GM08714 (cell line): ENCODE data around the gene VPS33B.

Experiments
- H3K4me3 ChIP-seq: fragments of 200-500 bp; sonication (Bioruptor generic); 2 replicates; pipeline ENCODE4 v1.5.1; 2014; ENCODE audit warnings: mild to moderate bottlenecking, low read length, inconsistent platforms
- ZNF274 ChIP-seq: IDR thresholded peaks from 2 replicates; pipeline ENCODE4 v1.6.1; 2012; ENCODE audit warnings: mild to moderate bottlenecking, low read depth, low read length

VPS33B gene

DNA sequence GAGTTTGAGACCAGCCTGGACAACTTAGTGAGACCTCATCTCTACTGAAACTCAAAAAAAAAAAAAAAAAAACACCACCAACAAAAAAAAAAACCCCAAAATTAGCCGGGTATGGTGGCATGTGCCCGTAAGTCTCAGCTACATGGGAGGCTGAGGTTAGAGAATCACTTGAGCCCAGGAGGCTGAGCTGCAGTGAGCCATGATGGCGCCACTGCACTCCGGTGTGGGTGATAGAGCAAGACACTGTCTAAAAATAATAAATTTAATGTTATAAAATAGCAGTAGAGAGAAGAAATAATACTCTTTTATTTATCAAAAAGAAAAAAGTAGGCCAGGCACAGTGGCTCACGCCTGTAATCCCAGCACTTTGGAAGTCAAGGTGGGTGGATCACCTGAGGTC lies 50.3 kb downstream of the VPS33B start:
- no peak overlapping the region for H3K4me3 ChIP-seq
- TF ChIP-seq ZNF274: no peak

- TF ChIP-seq ZNF274: no peak
These were observed 52.1 kb downstream of the VPS33B start for GRCh38 chr15:90970274-90970673.

DNA sequence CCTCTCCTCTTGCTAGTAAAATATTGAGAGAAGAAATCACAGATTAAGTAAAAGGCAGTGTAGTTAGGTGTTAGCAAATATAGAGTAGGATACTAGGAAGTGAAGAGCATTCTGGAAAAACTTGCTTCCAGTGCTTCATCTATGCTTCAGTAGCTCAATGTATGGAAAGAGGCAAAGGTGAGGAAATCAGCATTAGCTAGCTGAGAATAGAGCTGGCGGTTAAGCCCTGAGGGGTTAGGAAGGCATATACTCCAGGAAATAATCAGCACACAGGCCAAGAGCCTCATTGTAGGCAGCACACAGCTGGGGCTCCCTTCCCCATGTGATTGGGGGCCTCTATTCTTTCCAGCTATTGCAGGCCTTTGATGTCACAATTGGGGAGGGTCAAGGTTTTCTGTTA lies 54.0 kb downstream of the VPS33B start:
- TF ChIP-seq ZNF274: no peak
- H3K4me3 ChIP-seq: no peak overlapping the region

More at GRCh38 chr15:90970274-90970673, 52.1 kb downstream of the VPS33B start:
- H3K4me3 ChIP-seq: no peak overlapping the region

- TF ChIP-seq ZNF274: no peak
- H3K4me3 ChIP-seq: no peak overlapping the region
These were observed 55.2 kb downstream of the VPS33B start for GRCh38 chr15:90967206-90967605.

DNA sequence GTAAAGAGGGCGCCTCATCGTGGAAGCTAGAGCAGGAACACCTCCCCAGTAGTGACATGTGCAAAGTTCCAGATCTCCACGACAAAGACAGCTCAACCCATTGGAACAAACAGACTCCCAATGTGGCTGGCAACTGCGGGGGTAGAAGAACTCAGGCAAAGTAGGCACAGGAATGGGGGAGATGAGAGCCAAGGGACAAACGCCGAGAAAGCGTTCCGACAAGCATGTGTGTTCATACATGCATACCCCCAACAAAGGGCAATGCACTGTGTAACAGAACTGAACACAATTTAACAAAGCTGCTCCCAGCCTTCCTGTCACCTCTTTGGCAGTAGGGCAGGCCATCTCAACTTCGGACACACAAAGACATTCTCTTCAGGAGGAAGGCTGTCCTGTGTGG lies 56.1 kb downstream of the VPS33B start:
- TF ChIP-seq ZNF274: no peak

GRCh38 chr15:90962021-90962420 lies 60.4 kb downstream of the VPS33B start:
- no peak overlapping the region for H3K4me3 ChIP-seq
- no peak for TF ChIP-seq ZNF274

More for the DNA sequence above, 56.1 kb downstream of the VPS33B start:
- no peak overlapping the region for H3K4me3 ChIP-seq

- no peak for TF ChIP-seq ZNF274
- H3K4me3 ChIP-seq: no peak overlapping the region
These were observed 61.9 kb downstream of the VPS33B start for GRCh38 chr15:90960298-90961091.

GRCh38 chr15:90959894-90960293 lies 62.5 kb downstream of the VPS33B start:
- no peak for TF ChIP-seq ZNF274
- H3K4me3 ChIP-seq: no peak overlapping the region

DNA sequence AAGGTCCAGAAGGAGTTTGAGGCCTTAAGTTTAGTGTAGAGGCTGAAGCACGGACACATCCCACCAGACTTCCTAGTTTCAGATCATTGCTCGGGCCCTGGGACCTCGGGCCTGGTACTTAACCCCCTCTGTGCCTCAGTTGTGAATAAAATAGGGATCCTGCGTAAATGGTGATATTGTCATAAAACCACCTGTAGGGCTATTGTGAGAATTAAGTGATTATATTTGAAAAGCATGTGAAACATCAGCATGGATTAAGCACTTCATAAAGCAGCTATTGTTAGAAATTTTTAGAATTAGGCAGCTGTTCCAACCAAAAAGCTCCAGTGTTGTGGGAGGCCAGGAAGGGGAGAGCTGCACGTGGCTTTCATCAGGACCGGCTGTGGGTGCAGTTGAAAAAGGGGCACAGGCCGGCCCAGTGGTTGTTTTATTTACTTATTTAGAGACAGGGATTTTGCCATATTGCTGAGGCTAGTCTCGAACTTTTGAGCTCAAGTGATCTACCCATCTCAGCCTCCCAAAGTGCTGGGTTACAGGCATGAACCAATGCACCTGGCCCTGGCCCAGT lies 63.3 kb downstream of the VPS33B start:
- no peak overlapping the region for H3K4me3 ChIP-seq

GRCh38 chr15:90957791-90958190 lies 64.6 kb downstream of the VPS33B start:
- H3K4me3 ChIP-seq: no peak overlapping the region
- TF ChIP-seq ZNF274: no peak

More for the DNA sequence above, 63.3 kb downstream of the VPS33B start:
- TF ChIP-seq ZNF274: no peak

GRCh38 chr15:90957031-90957790 lies 65.2 kb downstream of the VPS33B start:
- no peak for TF ChIP-seq ZNF274
- peak overlapping the region; percentile 71; the same call in 1 of the 2 replicates for H3K4me3 ChIP-seq

DNA sequence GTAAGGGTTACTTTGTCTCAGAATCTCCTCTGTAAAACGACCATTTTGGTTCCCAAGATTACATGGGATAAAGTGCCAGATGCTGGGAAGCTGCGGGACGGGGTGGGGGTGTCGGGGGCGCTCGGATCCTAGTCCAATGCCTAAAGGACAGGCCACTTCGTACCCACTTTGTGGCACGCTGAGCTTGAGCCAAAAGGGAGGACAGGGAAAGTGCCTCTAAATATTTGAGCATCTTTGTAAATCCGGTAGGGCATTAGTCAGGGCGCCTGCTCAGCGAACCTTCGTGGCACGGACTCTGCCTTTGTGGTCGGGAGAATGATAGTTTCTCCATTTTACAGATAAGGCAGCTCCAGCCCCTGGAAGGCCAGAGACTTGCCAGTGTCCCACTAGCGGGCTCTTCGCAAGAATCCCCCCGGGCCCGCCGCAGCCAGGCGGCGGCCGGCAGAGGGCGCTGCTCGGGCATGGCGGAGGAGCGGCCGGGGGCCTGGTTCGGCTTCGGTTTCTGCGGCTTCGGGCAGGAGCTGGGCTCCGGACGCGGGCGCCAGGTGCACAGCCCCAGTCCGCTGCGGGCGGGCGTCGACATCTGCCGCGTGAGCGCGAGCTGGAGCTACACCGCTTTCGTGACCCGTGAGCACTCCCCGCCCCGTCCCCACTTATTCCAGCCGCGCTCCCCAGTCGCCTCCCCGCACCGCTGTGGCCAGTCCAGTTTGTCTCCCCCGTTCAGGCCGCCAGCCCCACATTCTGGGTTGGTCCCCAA lies 65.9 kb downstream of the VPS33B start:
- peak overlapping the region; percentile 71 for H3K4me3 ChIP-seq
- TF ChIP-seq ZNF274: no peak

DNA sequence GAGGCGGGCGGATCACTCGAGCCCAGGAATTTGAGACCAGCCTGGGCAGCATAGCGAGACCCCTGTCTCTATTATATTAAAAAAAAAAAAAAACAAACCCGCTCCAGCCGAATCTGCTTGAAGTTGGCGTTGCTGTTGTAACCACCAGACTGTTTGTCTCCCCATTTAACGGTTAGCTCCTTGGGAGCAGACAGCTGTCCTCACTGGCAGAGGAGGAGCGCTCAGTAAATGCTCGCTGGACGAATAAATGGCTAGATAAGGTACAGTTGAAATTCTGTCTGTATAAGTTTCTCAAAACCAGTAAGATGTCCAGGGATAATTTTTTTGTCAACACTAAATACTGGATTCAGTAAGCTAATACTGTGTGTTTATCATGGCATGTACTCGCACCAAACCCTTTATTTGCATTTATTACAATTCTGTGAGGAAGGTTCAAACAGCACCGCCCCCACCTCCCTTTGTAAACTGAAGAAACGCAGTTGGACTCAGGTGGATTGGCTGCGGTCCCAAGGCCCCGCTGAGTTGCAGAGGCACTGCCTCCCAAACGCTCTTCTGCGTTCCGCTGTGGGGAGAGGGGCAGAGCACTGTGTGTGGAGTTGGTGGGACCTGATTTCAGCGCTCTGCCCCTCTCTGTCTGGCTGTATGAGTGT lies 66.6 kb downstream of the VPS33B start:
- no peak for TF ChIP-seq ZNF274
- peak overlapping the region; percentile 71 for H3K4me3 ChIP-seq
